ENCODE measurements around the gene DTNB.
A peak's percentile ranks its signal among the peaks of the same experiment; 100 is the strongest.

DTNB gene

DNA sequence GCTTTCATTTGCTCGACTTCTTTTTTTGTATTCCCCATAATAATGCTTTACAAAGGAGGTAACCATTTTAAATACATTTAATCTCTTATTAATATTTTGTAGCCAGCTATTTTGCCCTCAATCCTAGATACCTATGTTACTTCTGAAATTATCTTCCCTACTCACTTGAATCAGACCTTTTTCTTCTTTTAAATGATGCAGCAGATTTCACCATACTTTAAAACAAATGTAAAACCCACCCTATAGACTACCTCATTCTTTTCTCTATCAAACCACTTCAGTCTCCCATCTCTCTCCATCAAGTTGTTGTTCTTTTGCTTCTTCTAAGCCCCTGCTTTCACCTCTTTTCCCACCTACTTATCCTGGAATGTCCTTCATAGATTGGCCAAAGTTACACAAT is 180.2 kb downstream of the DTNB start:
- no peak for DNase-seq

- no peak for DNase-seq
These were observed 180.7 kb downstream of the DTNB start for GRCh38 chr2:25492726-25493125.

- DNase-seq = no peak
These were observed 181.3 kb downstream of the DTNB start for GRCh38 chr2:25491966-25492532.

DNA sequence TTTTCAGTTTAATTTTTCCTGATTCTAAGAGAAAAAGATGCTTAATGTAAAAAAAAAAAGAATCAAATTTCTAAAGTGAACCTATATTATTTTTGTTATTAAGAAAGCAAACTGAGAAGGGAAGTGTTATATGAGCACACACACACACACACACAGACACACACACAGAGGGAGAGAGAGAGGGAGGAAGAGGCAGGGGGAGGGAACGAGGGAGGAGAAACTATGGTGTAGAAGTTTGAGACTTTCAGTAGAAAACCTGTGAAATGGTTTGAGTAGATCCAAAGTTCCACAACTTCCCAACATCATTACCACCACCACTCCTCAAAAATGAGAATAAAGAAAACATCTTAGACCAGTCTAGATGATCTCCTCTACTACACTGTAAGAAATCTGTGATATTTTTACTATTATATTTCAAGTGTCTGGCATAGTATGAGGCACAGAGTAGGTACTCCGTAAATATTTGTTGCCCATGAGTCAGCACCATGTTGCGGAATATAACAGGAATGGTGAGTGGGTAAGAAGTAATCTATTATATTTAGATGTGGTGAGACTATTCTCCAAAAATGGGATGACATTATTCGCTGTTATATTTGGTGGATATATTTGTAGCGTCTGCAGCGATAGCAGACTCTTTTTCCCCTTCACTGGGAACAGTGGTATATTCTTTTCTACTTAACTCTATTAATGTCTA is 182.2 kb downstream of the DTNB start:
- no peak for DNase-seq

- DNase-seq = no peak
These were observed 183.2 kb downstream of the DTNB start for GRCh38 chr2:25490217-25490616.

DNA sequence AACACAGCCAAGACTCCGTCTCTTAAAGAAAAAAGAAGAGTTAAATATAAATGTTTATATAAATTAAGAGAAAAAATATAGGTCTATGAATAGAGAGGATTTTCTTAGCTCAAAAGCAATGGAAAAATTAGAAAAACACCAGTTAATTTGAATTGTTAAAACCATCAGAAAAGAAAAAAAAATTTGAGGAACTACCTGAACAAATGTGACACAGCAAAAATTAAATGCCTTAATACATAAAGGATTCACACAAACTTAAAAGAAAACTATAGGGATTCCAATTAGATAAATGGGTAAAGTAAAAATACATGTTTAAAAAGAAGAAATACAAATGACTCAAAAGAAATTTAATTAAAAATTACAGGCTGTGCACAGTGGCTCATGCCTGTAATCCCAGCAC is 183.7 kb downstream of the DTNB start:
- DNase-seq = no peak

- no peak for DNase-seq
These were observed 189.6 kb downstream of the DTNB start for GRCh38 chr2:25483607-25484266.

- DNase-seq = no peak
These were observed 191.0 kb downstream of the DTNB start for GRCh38 chr2:25482341-25482740.

GRCh38 chr2:25481381-25482300 is 191.7 kb downstream of the DTNB start:
- DNase-seq = no peak

DNA sequence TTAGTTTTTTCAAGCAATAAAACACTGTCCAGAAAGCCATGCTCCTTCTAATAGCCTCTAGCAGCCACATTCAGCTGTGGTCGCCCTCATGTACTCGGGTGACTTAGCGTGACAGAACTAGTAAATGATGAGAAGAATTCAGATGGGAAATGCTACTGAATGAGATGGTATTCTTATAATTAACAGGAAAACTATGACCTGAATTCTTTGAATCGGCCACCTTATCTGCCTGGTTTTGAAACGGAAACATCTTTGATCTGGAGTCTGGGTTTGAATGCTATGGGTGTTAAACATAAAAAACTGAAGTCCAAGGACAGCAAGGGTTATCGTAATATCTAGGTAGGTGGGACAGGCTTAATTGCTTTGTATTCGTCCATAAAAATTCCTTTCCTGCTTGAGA is 192.8 kb downstream of the DTNB start:
- DNase-seq = no peak

GRCh38 chr2:25479761-25480160 is 193.6 kb downstream of the DTNB start:
- no peak for DNase-seq

- DNase-seq = no peak
These were observed 194.6 kb downstream of the DTNB start for GRCh38 chr2:25478736-25479135.

- DNase-seq = no peak
These were observed 199.5 kb downstream of the DTNB start for GRCh38 chr2:25473758-25474340.

DNA sequence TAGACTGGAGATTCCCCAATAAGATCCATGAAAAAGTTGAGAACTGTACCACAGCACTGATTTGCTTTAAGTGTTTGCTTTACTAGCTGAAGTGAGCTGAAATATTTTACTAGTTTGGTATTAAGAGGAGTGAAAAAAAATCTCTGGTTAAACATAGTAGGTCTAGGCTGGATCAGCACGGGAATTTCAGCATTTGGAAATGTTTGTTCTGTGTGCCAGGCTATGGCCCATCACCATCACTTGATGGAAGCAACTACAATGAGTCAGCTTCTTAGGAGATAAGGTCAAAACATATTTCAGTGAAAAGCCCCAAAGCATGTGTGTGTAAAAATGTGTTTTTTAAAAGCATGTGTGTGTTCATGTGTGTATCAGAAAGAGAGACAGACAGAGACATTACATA is 200.2 kb downstream of the DTNB start:
- no peak for DNase-seq

GRCh38 chr2:25470806-25471205 is 202.6 kb downstream of the DTNB start:
- DNase-seq = no peak

DNA sequence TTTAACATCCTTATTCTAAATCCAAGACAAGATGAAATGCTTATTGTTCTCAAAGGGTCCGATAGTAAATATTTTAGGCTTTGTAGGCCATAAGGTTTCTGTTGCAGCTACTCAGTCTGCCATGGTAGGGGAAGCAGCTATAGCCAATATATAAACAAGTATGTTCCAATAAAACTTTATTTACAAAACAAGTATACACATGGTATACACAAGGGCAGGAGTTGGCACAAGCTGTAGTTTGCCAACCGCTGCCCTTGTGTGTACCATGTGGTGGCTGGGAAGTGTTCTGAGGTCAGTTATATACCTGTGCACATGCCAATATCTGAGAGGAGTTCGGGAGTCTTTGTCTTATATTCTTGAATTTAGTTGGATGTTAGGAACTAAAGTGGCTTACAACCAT is 205.6 kb downstream of the DTNB start:
- DNase-seq = no peak

- no peak for DNase-seq
These were observed 211.4 kb downstream of the DTNB start for GRCh38 chr2:25462021-25462420.

- no peak for DNase-seq
These were observed 213.0 kb downstream of the DTNB start for GRCh38 chr2:25460261-25460905.

- no peak for DNase-seq
These were observed 218.4 kb downstream of the DTNB start for GRCh38 chr2:25454824-25455611.

- peak; percentile 28 for DNase-seq
These were observed 220.0 kb downstream of the DTNB start for GRCh38 chr2:25453199-25453905.

DNA sequence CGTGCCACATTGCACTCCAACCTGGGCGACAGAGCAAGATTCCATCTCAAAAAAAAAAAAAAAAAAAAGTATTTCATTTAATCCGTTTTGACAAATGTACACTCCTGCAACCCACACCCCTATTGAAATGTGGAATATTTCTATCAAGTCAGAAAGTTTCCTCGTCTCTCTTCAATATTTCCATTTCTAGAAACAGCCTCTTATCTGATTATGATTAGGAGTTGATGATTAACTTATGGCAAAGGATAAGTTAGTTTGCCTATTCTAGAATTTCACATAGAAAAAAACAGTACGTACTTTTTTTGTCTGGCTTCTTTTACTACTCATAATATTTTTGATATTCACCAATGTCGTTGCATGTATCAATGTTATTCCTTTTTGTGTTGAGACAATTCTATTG is 224.6 kb downstream of the DTNB start:
- no peak for DNase-seq
